K562 (cell line): ENCODE measurements around the gene METTL8. TPM values are rescaled to one million over a fixed set of nuclear protein-coding genes. Genes with fewer than 3 reads are reported as not detected.

Experiments used
- HDAC2 ChIP-seq: fragments of 450-650 bp; IDR thresholded peaks from 2 replicates; pipeline ENCODE4 v1.6.1; 2016; ENCODE audit warnings: mild to moderate bottlenecking
- XRCC5 ChIP-seq: fragments of 200-400 bp; formaldehyde crosslinking; IDR thresholded peaks from 2 replicates; pipeline ENCODE4 v1.6.1; 2017; ENCODE audit warnings: low read depth, mild to moderate bottlenecking, low read length
- ZZZ3 ChIP-seq: fragments of 450-650 bp; IDR thresholded peaks from 2 replicates; pipeline ENCODE4 v1.6.1; 2016; ENCODE audit warnings: antibody characterized with exemption, mild to moderate bottlenecking, moderate library complexity
- polyA plus RNA-seq, 8 experiments: library from polyadenylated mRNA; depleted of rRNA in 4 of 8; stranded (reverse) in 5 of 8; unstranded in 3 of 8; fragments of >200 nt; fragmentation: Nextera tagmentation in 2 of 8; fragmentation: Illumina TruSeq in 1 of 8; extraction: Ambion mirVana in 2 of 8; extraction: Trizol in 1 of 8; gene quantifications; 2 replicates each; pipeline versions ENCODE4 v1.2.1 to v1.2.3, GENCODE V29; 2011 to 2014; ENCODE audit warnings: inconsistent platforms in 1 of 8, missing spikeins in 1 of 8
- total RNA-seq, 7 experiments: library from RNA; depleted of rRNA in 6 of 7; stranded (reverse); fragments of >200 nt in 6 of 7; fragmentation: Illumina TruSeq in 2 of 7; extraction: Trizol in 2 of 7; gene quantifications; 2 replicates each; pipeline versions ENCODE4 v1.2.1 to v1.2.3, GENCODE V29; 2011 to 2021; ENCODE audit warnings: low replicate concordance in 1 of 7
- TF ChIP-seq, protein P1 (sequence below): sonication (generic); formaldehyde crosslinking; IDR thresholded peaks from 2 replicates; pipeline ENCODE4 v1.8.1; 2023; ENCODE audit warnings: missing genetic modification reagents, mild to moderate bottlenecking, borderline replicate concordance
- TF ChIP-seq, protein P2 (sequence below), 2 experiments: fragments of 450-650 bp in 1 of 2; sonication (generic) in 1 of 2; formaldehyde crosslinking; conservative IDR thresholded peaks; 2 replicates each; pipeline versions ENCODE4 v1.4.0 to v1.8.1; 2020 to 2022; ENCODE audit warnings: mild to moderate bottlenecking in 1 of 2, missing genetic modification reagents in 1 of 2

The METTL8 gene
- total and polyA plus RNA-seq, 9 of the 15 experiments (the other 6 are each of a cell fraction or from before 2014, with no cell fraction given): 12.9 to 52.6 (median 33.7) TPM

DNA sequence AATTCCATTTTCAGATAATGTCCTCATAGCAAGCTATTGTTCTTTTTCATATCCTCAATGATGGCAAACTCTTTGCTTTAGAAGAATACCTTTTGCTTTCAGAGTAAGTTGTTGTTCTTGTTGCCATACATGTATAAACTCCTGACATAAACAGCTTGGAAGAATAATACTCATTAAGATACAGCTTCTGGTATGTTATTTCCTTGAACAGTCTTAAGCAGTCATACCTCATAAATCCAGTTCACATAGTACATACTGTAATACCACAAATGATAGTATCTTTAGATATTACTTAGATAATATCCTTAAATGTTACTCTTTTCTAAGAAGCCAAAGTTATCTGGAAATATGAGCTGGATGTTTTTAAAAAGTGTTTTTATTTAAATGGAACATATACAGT lies 23.2 kb downstream of the METTL8 start (continued):
- TF ChIP-seq XRCC5: no peak
- TF ChIP-seq HDAC2: no peak
- TF ChIP-seq, protein P1, sequence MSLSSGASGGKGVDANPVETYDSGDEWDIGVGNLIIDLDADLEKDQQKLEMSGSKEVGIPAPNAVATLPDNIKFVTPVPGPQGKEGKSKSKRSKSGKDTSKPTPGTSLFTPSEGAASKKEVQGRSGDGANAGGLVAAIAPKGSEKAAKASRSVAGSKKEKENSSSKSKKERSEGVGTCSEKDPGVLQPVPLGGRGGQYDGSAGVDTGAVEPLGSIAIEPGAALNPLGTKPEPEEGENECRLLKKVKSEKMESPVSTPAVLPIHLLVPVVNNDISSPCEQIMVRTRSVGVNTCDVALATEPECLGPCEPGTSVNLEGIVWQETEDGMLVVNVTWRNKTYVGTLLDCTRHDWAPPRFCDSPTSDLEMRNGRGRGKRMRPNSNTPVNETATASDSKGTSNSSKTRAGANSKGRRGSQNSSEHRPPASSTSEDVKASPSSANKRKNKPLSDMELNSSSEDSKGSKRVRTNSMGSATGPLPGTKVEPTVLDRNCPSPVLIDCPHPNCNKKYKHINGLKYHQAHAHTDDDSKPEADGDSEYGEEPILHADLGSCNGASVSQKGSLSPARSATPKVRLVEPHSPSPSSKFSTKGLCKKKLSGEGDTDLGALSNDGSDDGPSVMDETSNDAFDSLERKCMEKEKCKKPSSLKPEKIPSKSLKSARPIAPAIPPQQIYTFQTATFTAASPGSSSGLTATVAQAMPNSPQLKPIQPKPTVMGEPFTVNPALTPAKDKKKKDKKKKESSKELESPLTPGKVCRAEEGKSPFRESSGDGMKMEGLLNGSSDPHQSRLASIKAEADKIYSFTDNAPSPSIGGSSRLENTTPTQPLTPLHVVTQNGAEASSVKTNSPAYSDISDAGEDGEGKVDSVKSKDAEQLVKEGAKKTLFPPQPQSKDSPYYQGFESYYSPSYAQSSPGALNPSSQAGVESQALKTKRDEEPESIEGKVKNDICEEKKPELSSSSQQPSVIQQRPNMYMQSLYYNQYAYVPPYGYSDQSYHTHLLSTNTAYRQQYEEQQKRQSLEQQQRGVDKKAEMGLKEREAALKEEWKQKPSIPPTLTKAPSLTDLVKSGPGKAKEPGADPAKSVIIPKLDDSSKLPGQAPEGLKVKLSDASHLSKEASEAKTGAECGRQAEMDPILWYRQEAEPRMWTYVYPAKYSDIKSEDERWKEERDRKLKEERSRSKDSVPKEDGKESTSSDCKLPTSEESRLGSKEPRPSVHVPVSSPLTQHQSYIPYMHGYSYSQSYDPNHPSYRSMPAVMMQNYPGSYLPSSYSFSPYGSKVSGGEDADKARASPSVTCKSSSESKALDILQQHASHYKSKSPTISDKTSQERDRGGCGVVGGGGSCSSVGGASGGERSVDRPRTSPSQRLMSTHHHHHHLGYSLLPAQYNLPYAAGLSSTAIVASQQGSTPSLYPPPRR: no peak
- no peak for TF ChIP-seq ZZZ3
- TF ChIP-seq, protein P2, sequence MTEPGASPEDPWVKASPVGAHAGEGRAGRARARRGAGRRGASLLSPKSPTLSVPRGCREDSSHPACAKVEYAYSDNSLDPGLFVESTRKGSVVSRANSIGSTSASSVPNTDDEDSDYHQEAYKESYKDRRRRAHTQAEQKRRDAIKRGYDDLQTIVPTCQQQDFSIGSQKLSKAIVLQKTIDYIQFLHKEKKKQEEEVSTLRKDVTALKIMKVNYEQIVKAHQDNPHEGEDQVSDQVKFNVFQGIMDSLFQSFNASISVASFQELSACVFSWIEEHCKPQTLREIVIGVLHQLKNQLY (CRISPR knock-in tag; conservative IDR thresholded peaks at IDR 0.05): no peak
